Amygdala (tissue), 56 donors: ENCODE results near the gene AUTS2.
A peak's percentile ranks its signal among the peaks of the same experiment; 100 is the strongest.

Source experiments
- DNase-seq, 56 donors: peaks; one replicate each; lab custom pipeline; 2025; lab: John Stamatoyannopoulos, UW

Gene AUTS2

GRCh38 chr7:70529436-70529835 is 931.2 kb downstream of the AUTS2 start:
- DNase-seq: no peak

GRCh38 chr7:70529914-70530585 is 931.8 kb downstream of the AUTS2 start:
- DNase-seq: peak in 2 of 56 donors; percentile 25 to 33

- DNase-seq: peak in 1 of 56 donors; percentile 11
Observed at GRCh38 chr7:70533614-70534013, 935.3 kb downstream of the AUTS2 start.

- DNase-seq: peak in 28 of 56 donors; percentile 2 to 66 (median 28)
Observed at GRCh38 chr7:70539205-70539604, 940.9 kb downstream of the AUTS2 start.

GRCh38 chr7:70539617-70540016 is 941.3 kb downstream of the AUTS2 start:
- DNase-seq: peak in 25 of 56 donors; percentile 4 to 56 (median 25)

- no peak for DNase-seq
Observed at GRCh38 chr7:70540641-70541040, 942.4 kb downstream of the AUTS2 start.

GRCh38 chr7:70542750-70543376 is 944.6 kb downstream of the AUTS2 start:
- no peak for DNase-seq

- DNase-seq: no peak
Observed at GRCh38 chr7:70544016-70544415, 945.7 kb downstream of the AUTS2 start.

GRCh38 chr7:70545214-70545613 is 946.9 kb downstream of the AUTS2 start:
- DNase-seq: no peak

GRCh38 chr7:70552141-70552540 is 953.9 kb downstream of the AUTS2 start:
- no peak for DNase-seq

GRCh38 chr7:70553364-70553763 is 955.1 kb downstream of the AUTS2 start:
- DNase-seq: peak in 21 of 56 donors; percentile 4 to 54 (median 22)

GRCh38 chr7:70554646-70555045 is 956.4 kb downstream of the AUTS2 start:
- no peak for DNase-seq

GRCh38 chr7:70556761-70557160 is 958.5 kb downstream of the AUTS2 start:
- DNase-seq: no peak

GRCh38 chr7:70557338-70557737 is 959.1 kb downstream of the AUTS2 start:
- no peak for DNase-seq

- no peak for DNase-seq
Observed at GRCh38 chr7:70559815-70560214, 961.5 kb downstream of the AUTS2 start.

- no peak for DNase-seq
Observed at GRCh38 chr7:70563960-70564359, 965.7 kb downstream of the AUTS2 start.

GRCh38 chr7:70565721-70566370 is 967.6 kb downstream of the AUTS2 start:
- DNase-seq: peak in 1 of 56 donors; percentile 7

- no peak for DNase-seq
Observed at GRCh38 chr7:70566671-70567070, 968.4 kb downstream of the AUTS2 start.

GRCh38 chr7:70568674-70569334 is 970.5 kb downstream of the AUTS2 start:
- no peak for DNase-seq

- no peak for DNase-seq
Observed at GRCh38 chr7:70569335-70569819, 971.1 kb downstream of the AUTS2 start.

GRCh38 chr7:70570029-70570428 is 971.8 kb downstream of the AUTS2 start:
- DNase-seq: no peak
